Body of pancreas (tissue), 4 donors: Measurements from ENCODE around the gene PDCD2. TPM values are rescaled to one million over a fixed set of nuclear protein-coding genes. Genes with fewer than 3 reads are reported as not detected.

Source experiments
- ATAC-seq: fragments of 150-250 bp; one replicate; pipeline ENCODE4 v1.9.1; 2016
- DNase-seq, 4 donors: peaks; one replicate each; pipeline ENCODE4 v3.0.0-alpha.2; 2019
- H3K27ac ChIP-seq, 4 donors: fragments of 200-600 bp; sonication (generic); 1 replicate in 3 of 4; 2 replicates in 1 of 4; pipeline versions ENCODE4 v1.5.1 to v1.6.1; 2016 to 2019; ENCODE audit warnings: mild to moderate bottlenecking in 1 of 4, mixed read lengths in 1 of 4, moderate library complexity in 1 of 4
- H3K27me3 ChIP-seq, 2 donors: fragments of 200-600 bp; sonication (generic); one replicate each; pipeline ENCODE4 v1.6.0; 2016; ENCODE audit warnings: mild to moderate bottlenecking in 1 of 2
- H3K36me3 ChIP-seq, 2 donors: fragments of 200-600 bp; sonication (generic); replicated peaks in 1 of 2; 2 replicates each; pipeline ENCODE4 v1.5.1; 2016; ENCODE audit warnings: low read depth in 2 of 2; ENCODE audit not compliant: insufficient read depth in 1 of 2
- H3K4me1 ChIP-seq: fragments of 200-600 bp; sonication (generic); one replicate; pipeline ENCODE4 v1.6.0; 2016
- H3K4me3 ChIP-seq, 2 donors: fragments of 200-600 bp; sonication (generic); 1 replicate in 1 of 2; 2 replicates in 1 of 2; pipeline ENCODE4 v1.5.1; 2016 to 2019
- H3K9me3 ChIP-seq, 3 donors: fragments of 200-600 bp; sonication (generic); 1 replicate in 2 of 3; 2 replicates in 1 of 3; pipeline ENCODE4 v1.5.1; 2016
- POLR2A ChIP-seq, 3 donors: fragments of 450-650 bp; IDR thresholded peaks; one replicate each; pipeline ENCODE4 v1.6.1; 2016; ENCODE audit warnings: antibody characterized with exemption in 3 of 3, mild to moderate bottlenecking in 2 of 3
- WGBS, 2 donors: methylation state at CpG; one replicate each; pipeline ENCODE4 v1.1.5; 2017; 5-methylcytosine and 5-hydroxymethylcytosine counted together
- intact Hi-C: fragments of 100-400 bp; cut with DNase I; formaldehyde crosslinking; loops from one replicate; pipeline ENCODE4 v1.15.1; 2023
- total RNA-seq, 2 donors: library from RNA; depleted of rRNA; stranded (reverse); fragments of >200 nt; gene quantifications; one replicate each; pipeline ENCODE4 v1.1.0, GENCODE V29; 2016
- TF ChIP-seq, protein P1 (sequence below), 7 experiments: fragments of 450-650 bp in 4 of 7; fragments of 200-600 bp in 3 of 7; sonication (generic) in 3 of 7; IDR thresholded peaks; one replicate each; pipeline ENCODE4 v1.5.1; 2016 to 2019; ENCODE audit warnings: antibody characterized with exemption in 7 of 7

PDCD2 gene
- total RNA-seq, 2 donors from 2014 or later: 41.5 to 65.6 TPM

DNA sequence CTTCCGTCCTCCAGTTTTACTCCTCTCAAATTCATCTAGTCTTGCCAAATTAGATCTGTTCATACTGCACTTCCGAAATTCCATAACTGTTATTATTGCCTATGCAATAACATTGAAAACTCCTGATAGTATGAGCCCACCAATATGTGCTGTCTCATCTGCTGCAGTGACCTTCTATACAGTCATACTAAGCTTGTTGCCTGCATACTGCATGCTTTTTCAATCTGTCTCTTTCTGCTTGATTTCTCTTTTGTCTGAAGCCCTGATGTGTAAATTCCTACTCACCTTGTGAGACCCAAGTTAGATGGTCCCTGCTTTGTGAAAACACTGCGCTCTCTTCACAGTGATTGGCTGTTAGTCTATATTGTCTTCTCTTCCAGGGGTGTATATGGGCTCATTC lies 29.1 kb downstream of the PDCD2 start:
- no peaks in the 10 kb centered on the region for H3K9me3 ChIP-seq
- H3K4me1 ChIP-seq: peaks cover 34% of the 10 kb centered on the region
- ATAC-seq (no peak), DNase-seq (no peak)
- H3K36me3 ChIP-seq: peaks cover 0 to 2% of the 10 kb centered on the region in 2 donors
- intact Hi-C loops: no loop called here
- H3K27me3 ChIP-seq: no peaks in the 10 kb centered on the region
- 47% methylated on average over 3 of the region's 3 CpGs for WGBS, 2 donors
- no peak overlapping the region for H3K4me3 ChIP-seq
- TF ChIP-seq POLR2A (IDR thresholded peaks at IDR 0.05): no peak
- TF ChIP-seq, protein P1, sequence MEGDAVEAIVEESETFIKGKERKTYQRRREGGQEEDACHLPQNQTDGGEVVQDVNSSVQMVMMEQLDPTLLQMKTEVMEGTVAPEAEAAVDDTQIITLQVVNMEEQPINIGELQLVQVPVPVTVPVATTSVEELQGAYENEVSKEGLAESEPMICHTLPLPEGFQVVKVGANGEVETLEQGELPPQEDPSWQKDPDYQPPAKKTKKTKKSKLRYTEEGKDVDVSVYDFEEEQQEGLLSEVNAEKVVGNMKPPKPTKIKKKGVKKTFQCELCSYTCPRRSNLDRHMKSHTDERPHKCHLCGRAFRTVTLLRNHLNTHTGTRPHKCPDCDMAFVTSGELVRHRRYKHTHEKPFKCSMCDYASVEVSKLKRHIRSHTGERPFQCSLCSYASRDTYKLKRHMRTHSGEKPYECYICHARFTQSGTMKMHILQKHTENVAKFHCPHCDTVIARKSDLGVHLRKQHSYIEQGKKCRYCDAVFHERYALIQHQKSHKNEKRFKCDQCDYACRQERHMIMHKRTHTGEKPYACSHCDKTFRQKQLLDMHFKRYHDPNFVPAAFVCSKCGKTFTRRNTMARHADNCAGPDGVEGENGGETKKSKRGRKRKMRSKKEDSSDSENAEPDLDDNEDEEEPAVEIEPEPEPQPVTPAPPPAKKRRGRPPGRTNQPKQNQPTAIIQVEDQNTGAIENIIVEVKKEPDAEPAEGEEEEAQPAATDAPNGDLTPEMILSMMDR (IDR thresholded peaks at IDR 0.05): no peak
- H3K27ac ChIP-seq: no peak overlapping the region

DNA sequence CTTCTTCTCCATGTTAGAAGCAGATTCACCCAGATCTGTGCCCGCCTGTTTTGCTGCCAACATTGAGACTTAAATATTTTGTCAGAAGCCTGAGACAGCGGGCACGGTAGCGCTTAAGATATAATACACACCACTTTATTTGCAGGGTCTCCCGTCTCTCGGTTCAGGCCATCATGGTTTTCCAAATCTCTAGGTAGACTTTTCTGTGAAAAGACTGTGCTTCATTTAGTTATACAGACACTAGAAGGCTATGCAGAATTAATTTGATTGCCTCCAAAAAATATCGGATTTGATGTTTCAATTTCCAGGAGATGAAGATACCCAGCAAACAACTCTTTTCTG lies 29.7 kb downstream of the PDCD2 start:
- no peak for TF ChIP-seq POLR2A (IDR thresholded peaks at IDR 0.05)
- TF ChIP-seq, protein P1 (IDR thresholded peaks at IDR 0.05): no peak
- WGBS, 2 donors: 0 to 1% methylated on average over 6 to 7 of the region's 7 CpGs
- DNase-seq (no peak), ATAC-seq (no peak)
- Histone ChIP-seq H3K4me1 (peaks cover 39% of the 10 kb centered on the region), H3K27me3 (no peaks in the 10 kb centered on the region), H3K36me3 (peaks cover 0 to 2% of the 10 kb centered on the region in 2 donors), H3K9me3 (no peaks in the 10 kb centered on the region), H3K27ac (peak overlapping the region; percentile 73 to 92 (median 85)), H3K4me3 (peak overlapping the region; percentile 42 to 89)
- intact Hi-C loops: no loop called here

DNA sequence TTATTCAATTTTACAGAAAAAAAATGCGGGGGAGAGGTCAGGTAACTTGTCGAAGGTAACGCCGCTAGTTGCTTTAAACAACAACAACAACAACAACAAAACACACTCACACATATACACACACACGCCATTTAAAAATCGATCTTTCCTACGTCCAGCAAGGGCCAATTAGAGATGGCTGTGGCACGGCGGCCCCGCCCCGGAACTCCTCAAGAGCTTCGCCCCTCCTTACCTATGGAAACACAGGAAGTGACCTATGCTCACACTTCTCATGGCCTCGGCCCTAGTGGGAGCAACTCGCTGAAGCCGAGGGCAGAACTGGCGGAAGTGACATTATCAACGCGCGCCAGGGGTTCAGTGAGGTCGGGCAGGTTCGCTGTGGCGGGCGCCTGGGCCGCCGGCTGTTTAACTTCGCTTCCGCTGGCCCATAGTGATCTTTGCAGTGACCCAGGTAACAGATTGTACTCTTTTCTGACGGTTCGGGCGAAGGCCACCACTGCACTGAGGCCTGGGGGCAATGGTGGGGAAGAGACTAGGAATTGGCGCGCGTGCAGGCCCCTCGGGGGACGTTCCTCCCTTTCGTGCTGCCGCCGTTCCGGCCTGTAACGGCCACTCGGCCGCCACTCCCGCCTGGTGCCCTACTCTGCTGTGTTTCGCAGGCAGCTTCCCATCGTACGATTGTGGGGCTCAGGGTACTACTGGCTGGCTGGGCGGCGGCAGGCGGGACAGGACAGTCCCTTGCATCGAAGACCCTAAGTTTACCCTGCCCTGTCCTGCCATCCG lies 30.2 kb downstream of the PDCD2 start, which contains the start of gene TBP:
TSS of gene TBP (plus strand) at position 357 of the 783 bp plus-strand sequence. CDS start 2,661 bp downstream, outside the sequence.
- H3K36me3 ChIP-seq: peaks cover 0 to 2% of the 10 kb centered on the region in 2 donors
- no peaks in the 10 kb centered on the region for H3K27me3 ChIP-seq
- TF ChIP-seq, protein P1 (IDR thresholded peaks at IDR 0.05): peak in 1 of 7 experiments; percentile 26
- TF ChIP-seq POLR2A (IDR thresholded peaks at IDR 0.05): peak; percentile 28 to 87 (median 81)
- intact Hi-C loops: no loop called here
- WGBS, 2 donors: 0% methylated on average over 37 to 51 of the region's 51 CpGs
- H3K4me1 ChIP-seq: peaks cover 45% of the 10 kb centered on the region
- H3K9me3 ChIP-seq: no peaks in the 10 kb centered on the region
- ATAC-seq (peak; percentile 98), DNase-seq (peak; percentile 98 to 99 (median 98))
- peak within 1 kb of the TSS; percentile 73 to 92 (median 85) for H3K27ac ChIP-seq
- H3K4me3 ChIP-seq: peak within 1 kb of the TSS; percentile 89 to 90

DNA sequence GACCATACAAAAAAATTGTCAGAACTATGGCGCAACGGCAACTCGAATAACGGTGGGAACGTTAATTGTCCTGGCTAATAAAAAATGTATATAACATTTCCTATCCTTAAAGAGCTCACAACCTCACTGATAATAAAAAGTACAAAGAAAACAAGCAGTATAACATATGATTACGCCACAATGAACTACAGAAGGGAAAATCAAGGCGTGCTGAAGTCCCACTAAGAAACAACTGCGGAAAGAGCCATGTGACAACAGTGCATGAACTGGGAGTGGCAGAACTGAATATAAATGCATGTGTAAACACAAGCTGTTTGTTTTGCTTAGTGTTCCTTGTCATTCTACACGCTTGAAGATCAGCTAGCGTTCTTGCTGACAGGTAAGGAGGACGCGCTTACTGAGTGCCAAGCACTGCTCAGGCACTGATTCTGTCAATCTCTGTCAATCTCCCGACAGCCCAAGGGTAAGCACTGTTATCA lies 30.9 kb downstream of the PDCD2 start:
- Histone ChIP-seq H3K36me3 (peaks cover 0 to 2% of the 10 kb centered on the region in 2 donors), H3K27ac (peak overlapping the region; percentile 73 to 92 (median 85)), H3K9me3 (no peaks in the 10 kb centered on the region), H3K27me3 (no peaks in the 10 kb centered on the region), H3K4me3 (peak overlapping the region; percentile 74 to 90), H3K4me1 (peaks cover 48% of the 10 kb centered on the region)
- DNase-seq (peak in 2 of 4 donors; percentile 16 to 43), ATAC-seq (peak; percentile 34)
- 0 to 1% methylated on average over 13 of the region's 13 CpGs for WGBS, 2 donors
- intact Hi-C loops: no loop called here
- TF ChIP-seq, protein P1 (IDR thresholded peaks at IDR 0.05): no peak
- TF ChIP-seq POLR2A (IDR thresholded peaks at IDR 0.05): no peak
